CD4-positive, alpha-beta memory T cell (primary cell): ENCODE measurements around the gene PCLO. TPM values are rescaled to one million over a fixed set of nuclear protein-coding genes. Genes with fewer than 3 reads are reported as not detected.

Experiments used
- CTCF ChIA-PET: fragments of 350-600 bp; sonication (Branson Sonifier 250); formaldehyde crosslinking; loops from one replicate; lab custom pipeline; 2021; ENCODE audit warnings: inconsistent platforms; ENCODE audit not compliant: partially characterized antibody; lab: Charles Lee
- POLR2A ChIA-PET: fragments of 350-600 bp; sonication (Branson Sonifier 250); formaldehyde crosslinking; loops from one replicate; lab custom pipeline; 2021; ENCODE audit not compliant: partially characterized antibody; lab: Charles Lee
- DNase-seq, 5 donors: peaks; one replicate each; pipeline versions ENCODE4 v3.0.0 to v3.0.0-alpha.2; 2020 to 2022; ENCODE audit warnings: mixed read lengths in 1 of 5
- H3K27ac ChIP-seq: one replicate; pipeline ENCODE4 v1.7.0; 2013; ENCODE audit warnings: low read depth, low read length
- H3K27me3 ChIP-seq: 2 replicates; pipeline ENCODE4 v1.7.0; 2013; ENCODE audit warnings: mild to moderate bottlenecking, low read length, moderate library complexity; ENCODE audit not compliant: insufficient read depth
- H3K36me3 ChIP-seq: 2 replicates; pipeline ENCODE4 v1.7.0; 2013; ENCODE audit warnings: mild to moderate bottlenecking, low read length, moderate library complexity; ENCODE audit not compliant: insufficient read depth
- H3K4me1 ChIP-seq: 2 replicates; pipeline ENCODE4 v1.7.0; 2013; ENCODE audit warnings: mild to moderate bottlenecking, low read length, moderate library complexity; ENCODE audit not compliant: insufficient read depth
- H3K4me3 ChIP-seq, 2 donors: one replicate each; pipeline ENCODE4 v1.7.0; 2013; ENCODE audit warnings: low read length in 2 of 2, mild to moderate bottlenecking in 1 of 2
- H3K9me3 ChIP-seq, 2 donors: one replicate each; pipeline ENCODE4 v1.7.0; 2013; ENCODE audit warnings: low read length in 2 of 2, control low read depth in 1 of 2; ENCODE audit not compliant: control insufficient read depth in 1 of 2
- H3K27ac Mint-ChIP-seq, 7 donors: one replicate each; pipeline ENCODE4 v1.8.0; 2020 to 2021; ENCODE audit warnings: mixed read lengths in 7 of 7, mild to moderate bottlenecking in 6 of 7, inconsistent platforms in 3 of 7, moderate library complexity in 3 of 7
- H3K27me3 Mint-ChIP-seq, 2 donors: one replicate each; pipeline ENCODE4 v1.8.0; 2020 to 2021; ENCODE audit warnings: mixed read lengths in 2 of 2
- H3K36me3 Mint-ChIP-seq, 2 donors: one replicate each; pipeline ENCODE4 v1.8.0; 2020 to 2021; ENCODE audit warnings: mixed read lengths in 2 of 2, inconsistent platforms in 1 of 2, mild to moderate bottlenecking in 1 of 2
- H3K4me1 Mint-ChIP-seq, 4 donors: one replicate each; pipeline ENCODE4 v1.8.0; 2020 to 2021; ENCODE audit warnings: mixed read lengths in 4 of 4, mild to moderate bottlenecking in 1 of 4
- H3K4me3 Mint-ChIP-seq, 8 donors: one replicate each; pipeline ENCODE4 v1.8.0; 2020 to 2021; ENCODE audit warnings: mixed read lengths in 8 of 8, mild to moderate bottlenecking in 7 of 8, moderate library complexity in 6 of 8, inconsistent platforms in 3 of 8
- H3K9me3 Mint-ChIP-seq, 8 donors: one replicate each; pipeline ENCODE4 v1.8.0; 2020 to 2021; ENCODE audit warnings: mixed read lengths in 8 of 8, mild to moderate bottlenecking in 5 of 8, inconsistent platforms in 3 of 8, moderate library complexity in 1 of 8
- intact Hi-C: fragments of 100-400 bp; cut with micrococcal nuclease; formaldehyde crosslinking; loops from one replicate; pipeline ENCODE4 v1.15.1; 2023
- polyA plus RNA-seq, 2 donors: library from polyadenylated mRNA; unstranded; fragments of 300-500 nt; fragmentation: Illumina TruSeq; gene quantifications; one replicate each; pipeline ENCODE4 v1.2.3, GENCODE V29; 2021
- total RNA-seq, 2 experiments: library from RNA; stranded (reverse); gene quantifications; one replicate each; pipeline ENCODE4 v1.2.3, GENCODE V29; 2021

PCLO gene
- total and polyA plus RNA-seq, 4 experiments from 2014 or later: 0.03 TPM; not detected in 3

DNA sequence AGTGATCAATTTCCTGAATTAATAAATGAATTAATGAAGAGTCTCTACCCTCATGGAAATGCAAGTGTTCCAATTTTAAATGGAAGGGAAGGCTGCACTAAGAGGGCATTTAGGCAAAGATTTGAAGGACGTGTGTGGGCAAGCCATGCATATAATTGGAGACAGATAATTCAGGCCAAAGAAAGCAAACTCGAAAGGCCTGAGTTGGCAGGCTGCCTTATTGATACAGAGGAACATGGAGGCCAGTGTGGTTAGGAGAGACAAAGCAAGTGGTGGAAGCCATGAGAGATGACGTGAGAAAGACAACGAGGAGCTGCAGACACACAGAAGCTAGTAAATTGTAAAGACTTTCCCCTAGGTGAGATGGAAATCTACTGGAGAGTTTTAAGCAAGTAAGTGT lies 15.4 kb upstream of the PCLO start:
- ChIA-PET POLR2A (no interaction called here), CTCF (no interaction called here)
- no peak for DNase-seq
- H3K4me1 Mint-ChIP-seq: no peaks in the 10 kb centered on the region
- Histone ChIP-seq H3K9me3 (no peaks in the 10 kb centered on the region), H3K27me3 (no peaks in the 10 kb centered on the region), H3K36me3 (no peaks in the 10 kb centered on the region), H3K4me1 (no peaks in the 10 kb centered on the region), H3K27ac (no peak overlapping the region), H3K4me3 (no peak overlapping the region)
- H3K27me3 Mint-ChIP-seq: no peaks in the 10 kb centered on the region
- peaks cover 0 to 24% (median 11%) of the 10 kb centered on the region in 8 donors for H3K9me3 Mint-ChIP-seq
- no peak overlapping the region for H3K4me3 Mint-ChIP-seq
- intact Hi-C loops: no loop called here
- H3K27ac Mint-ChIP-seq: no peak overlapping the region
- no peaks in the 10 kb centered on the region for H3K36me3 Mint-ChIP-seq

DNA sequence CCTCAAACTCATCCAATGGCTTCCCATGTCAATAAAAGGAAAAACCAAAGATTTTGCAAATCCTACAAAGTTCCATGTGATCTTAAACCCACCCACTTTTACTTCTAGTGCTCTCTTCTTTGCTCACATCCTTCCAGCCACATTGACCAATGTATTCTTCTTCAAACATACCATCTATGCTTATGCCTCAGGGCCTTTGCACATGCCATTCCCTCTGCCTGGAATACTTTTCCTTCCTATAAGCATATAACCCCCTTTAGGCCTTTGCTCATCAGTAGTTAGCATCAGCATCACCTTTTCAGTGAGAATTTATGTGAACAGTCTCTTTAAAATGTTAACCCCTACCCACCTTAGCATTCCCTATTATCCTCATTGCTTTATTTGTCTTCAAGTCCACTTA lies 11.0 kb upstream of the PCLO start:
- no peak overlapping the region for H3K27ac ChIP-seq
- no peak overlapping the region for H3K4me3 Mint-ChIP-seq

DNA sequence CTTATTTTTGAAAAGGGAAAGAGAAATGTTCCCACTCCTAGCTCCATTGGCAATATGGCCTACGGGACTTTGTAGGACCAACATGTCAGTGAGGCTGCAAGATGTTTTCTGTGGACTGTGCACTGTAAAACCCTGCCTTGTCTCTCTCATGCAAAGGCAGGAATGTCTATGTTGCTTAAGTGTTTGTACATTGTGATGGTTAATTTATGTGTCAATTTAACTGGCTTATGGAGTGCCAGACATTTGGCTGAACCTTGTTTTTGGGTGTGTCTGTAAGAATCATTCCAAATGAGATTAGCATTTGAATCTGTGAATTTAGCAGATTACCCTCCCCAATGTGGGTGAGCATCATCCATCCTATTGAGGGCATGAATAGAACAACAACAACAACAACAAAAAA lies 4.1 kb upstream of the PCLO start:
- Histone ChIP-seq H3K4me1 (no peaks in the 10 kb centered on the region), H3K27me3 (no peaks in the 10 kb centered on the region), H3K9me3 (no peaks in the 10 kb centered on the region), H3K27ac (no peak overlapping the region), H3K4me3 (no peak overlapping the region), H3K36me3 (no peaks in the 10 kb centered on the region)
- no peaks in the 10 kb centered on the region for H3K36me3 Mint-ChIP-seq
- H3K9me3 Mint-ChIP-seq: peaks cover 0 to 12% (median 4%) of the 10 kb centered on the region in 8 donors
- intact Hi-C loops: no loop called here
- CTCF ChIA-PET: no interaction called here
- POLR2A ChIA-PET: no interaction called here
- peaks cover 3 to 4% (median 3%) of the 10 kb centered on the region in 4 donors for H3K4me1 Mint-ChIP-seq
- DNase-seq: no peak
- H3K27me3 Mint-ChIP-seq: peaks cover 3 to 7% of the 10 kb centered on the region in 2 donors
- no peak overlapping the region for H3K4me3 Mint-ChIP-seq
- H3K27ac Mint-ChIP-seq: no peak overlapping the region

More for the DNA sequence above, 11.0 kb upstream of the PCLO start:
- CTCF ChIA-PET: no interaction called here
- intact Hi-C loops: no loop called here
- Mint-ChIP-seq H3K27me3 (no peaks in the 10 kb centered on the region), H3K36me3 (no peaks in the 10 kb centered on the region), H3K27ac (no peak overlapping the region), H3K9me3 (peaks cover 0 to 17% (median 9%) of the 10 kb centered on the region in 8 donors), H3K4me1 (no peaks in the 10 kb centered on the region)
- Histone ChIP-seq H3K4me3 (no peak overlapping the region), H3K36me3 (no peaks in the 10 kb centered on the region), H3K4me1 (no peaks in the 10 kb centered on the region), H3K9me3 (no peaks in the 10 kb centered on the region), H3K27me3 (no peaks in the 10 kb centered on the region)
- DNase-seq: no peak
- POLR2A ChIA-PET: no interaction called here

DNA sequence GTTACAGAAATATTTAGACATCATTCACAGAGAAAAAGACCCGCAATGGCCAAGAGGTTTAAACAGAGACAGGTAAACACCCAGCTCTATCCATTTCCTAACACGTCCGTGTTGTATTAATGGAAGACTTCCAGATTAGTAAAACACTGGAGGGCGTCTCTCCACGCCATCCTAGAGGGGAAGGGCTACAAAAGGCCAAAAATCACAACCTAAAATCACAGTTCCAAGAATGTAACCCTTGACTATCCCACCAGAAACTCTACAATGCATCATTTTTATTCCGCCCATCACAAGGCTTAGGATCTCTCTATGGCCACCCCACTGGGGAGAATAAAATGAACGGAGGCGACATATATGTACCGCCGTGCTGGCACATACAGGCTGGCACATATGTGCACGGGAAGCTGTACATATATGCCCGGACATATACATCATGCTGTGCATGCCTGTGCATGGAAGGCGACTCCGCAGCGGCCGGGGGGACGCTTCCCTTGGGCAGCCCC lies 734 bp downstream of the PCLO start:
- no peak for DNase-seq
- Mint-ChIP-seq H3K27ac (no peak overlapping the region), H3K4me3 (peak overlapping the region in 7 of 8 donors; percentile 37 to 77 (median 65)), H3K4me1 (peaks cover 3 to 5% (median 4%) of the 10 kb centered on the region in 4 donors), H3K27me3 (peaks cover 7 to 10% of the 10 kb centered on the region in 2 donors), H3K9me3 (peaks cover 0 to 12% (median 2%) of the 10 kb centered on the region in 8 donors), H3K36me3 (no peaks in the 10 kb centered on the region)
- H3K4me1 ChIP-seq: no peaks in the 10 kb centered on the region
- H3K27me3 ChIP-seq: no peaks in the 10 kb centered on the region
- intact Hi-C loops: no loop called here
- POLR2A ChIA-PET: no interaction called here
- CTCF ChIA-PET: no interaction called here
- H3K4me3 ChIP-seq: no peak overlapping the region
- no peaks in the 10 kb centered on the region for H3K9me3 ChIP-seq
- H3K36me3 ChIP-seq: no peaks in the 10 kb centered on the region
- H3K27ac ChIP-seq: no peak overlapping the region

DNA sequence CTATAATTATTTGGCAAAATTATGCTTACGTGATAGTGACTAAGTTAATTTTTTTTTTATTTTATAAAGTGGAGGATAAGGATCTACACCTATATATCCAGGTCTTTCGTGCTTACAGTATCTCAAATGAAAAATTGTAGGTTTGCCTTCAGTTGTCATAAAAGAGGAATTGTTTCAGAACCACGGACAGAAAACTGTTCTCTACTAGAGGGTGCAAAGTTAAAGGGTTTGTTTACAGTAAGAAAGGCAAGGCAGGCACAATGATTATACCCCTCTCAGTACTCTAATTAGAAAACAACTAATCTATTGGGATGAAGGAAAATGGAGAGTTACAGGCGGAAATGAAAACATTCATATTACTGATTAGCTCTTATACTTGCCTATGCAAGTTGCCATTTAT lies 1.5 kb downstream of the PCLO start:
- Histone ChIP-seq H3K4me3 (no peak overlapping the region), H3K36me3 (no peaks in the 10 kb centered on the region), H3K4me1 (no peaks in the 10 kb centered on the region), H3K27me3 (no peaks in the 10 kb centered on the region), H3K27ac (no peak overlapping the region), H3K9me3 (no peaks in the 10 kb centered on the region)
- POLR2A ChIA-PET: no interaction called here
- H3K27ac Mint-ChIP-seq: no peak overlapping the region
- H3K4me1 Mint-ChIP-seq: peaks cover 3 to 5% (median 4%) of the 10 kb centered on the region in 4 donors
- H3K27me3 Mint-ChIP-seq: peaks cover 7 to 10% of the 10 kb centered on the region in 2 donors
- CTCF ChIA-PET: no interaction called here
- H3K4me3 Mint-ChIP-seq: peak overlapping the region in 2 of 8 donors; percentile 18 to 19
- DNase-seq: no peak
- peaks cover 0 to 12% (median 2%) of the 10 kb centered on the region in 8 donors for H3K9me3 Mint-ChIP-seq
- H3K36me3 Mint-ChIP-seq: no peaks in the 10 kb centered on the region
- intact Hi-C loops: no loop called here

DNA sequence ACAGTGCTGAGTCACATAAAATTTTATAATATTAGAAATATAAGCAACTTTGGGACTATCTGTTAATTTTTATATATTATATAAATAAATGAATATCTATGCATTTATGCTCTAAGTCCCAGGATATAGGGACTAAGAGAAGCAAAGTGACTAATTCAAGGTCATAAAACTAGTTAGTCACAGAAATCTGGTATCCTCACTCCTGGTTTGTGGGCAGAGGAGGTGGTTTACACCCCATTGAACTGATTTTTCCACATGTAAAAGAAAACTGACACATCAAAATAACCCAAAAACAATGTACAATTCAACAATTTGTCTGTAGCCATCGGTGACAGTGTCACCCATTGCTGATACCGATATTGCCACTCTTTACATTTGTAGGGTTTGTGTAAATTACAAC lies 3.0 kb downstream of the PCLO start:
- H3K4me3 Mint-ChIP-seq: no peak overlapping the region
- intact Hi-C loops: no loop called here
- Histone ChIP-seq H3K4me3 (no peak overlapping the region), H3K36me3 (no peaks in the 10 kb centered on the region), H3K27ac (no peak overlapping the region), H3K27me3 (no peaks in the 10 kb centered on the region), H3K9me3 (no peaks in the 10 kb centered on the region), H3K4me1 (no peaks in the 10 kb centered on the region)
- peaks cover 0 to 10% (median 4%) of the 10 kb centered on the region in 8 donors for H3K9me3 Mint-ChIP-seq
- no peak for DNase-seq
- H3K36me3 Mint-ChIP-seq: no peaks in the 10 kb centered on the region
- H3K27me3 Mint-ChIP-seq: peaks cover 7 to 10% of the 10 kb centered on the region in 2 donors
- no peak overlapping the region for H3K27ac Mint-ChIP-seq
- ChIA-PET CTCF (no interaction called here), POLR2A (no interaction called here)
- H3K4me1 Mint-ChIP-seq: peaks cover 3 to 5% (median 4%) of the 10 kb centered on the region in 4 donors

DNA sequence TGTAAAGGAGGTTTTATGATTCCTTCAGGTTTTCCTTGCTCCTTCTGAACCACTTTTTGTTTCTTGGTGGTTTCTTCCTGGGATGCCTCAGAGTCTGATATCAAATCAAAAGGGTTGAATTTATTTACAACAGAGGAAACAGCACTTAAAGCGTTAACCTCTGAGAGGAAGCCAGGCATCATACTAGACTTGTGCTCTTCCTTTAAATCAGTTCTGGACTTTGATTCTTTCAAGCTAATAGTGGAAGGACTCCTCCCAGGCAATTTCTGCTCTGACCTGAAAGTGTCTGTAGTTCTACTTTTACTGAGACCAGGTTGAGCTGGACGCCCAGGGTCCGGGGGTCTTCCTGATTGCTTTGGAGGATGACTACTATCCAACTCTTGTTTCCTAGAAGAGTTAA lies 6.7 kb downstream of the PCLO start:
- Histone ChIP-seq H3K36me3 (no peaks in the 10 kb centered on the region), H3K4me1 (no peaks in the 10 kb centered on the region), H3K9me3 (no peaks in the 10 kb centered on the region), H3K27ac (no peak overlapping the region), H3K4me3 (no peak overlapping the region), H3K27me3 (no peaks in the 10 kb centered on the region)
- no peak overlapping the region for H3K4me3 Mint-ChIP-seq
- POLR2A ChIA-PET: no interaction called here
- CTCF ChIA-PET: no interaction called here
- no peaks in the 10 kb centered on the region for H3K27me3 Mint-ChIP-seq
- DNase-seq: peak in 1 of 5 donors; percentile 28
- H3K36me3 Mint-ChIP-seq: no peaks in the 10 kb centered on the region
- peaks cover 0 to 14% (median 7%) of the 10 kb centered on the region in 8 donors for H3K9me3 Mint-ChIP-seq
- no peak overlapping the region for H3K27ac Mint-ChIP-seq
- H3K4me1 Mint-ChIP-seq: peaks cover 0 to 1% (median 0%) of the 10 kb centered on the region in 4 donors
- intact Hi-C loops: no loop called here
